Measurements from ENCODE around the gene SEPTIN10. TPM values are rescaled to one million over a fixed set of nuclear protein-coding genes. Genes with fewer than 3 reads are reported as not detected.

Gene SEPTIN10
- total and polyA plus RNA-seq, 2 of the 8 experiments (the other 6 are each of a cell fraction or from before 2014, with no cell fraction given), result 23.7 to 101 TPM

- Histone ChIP-seq H3K18ac (ENCODE audit: extremely low read depth, low read length) (no peak overlapping the region), H4K5ac (ENCODE audit: insufficient read length, low read depth, low read length) (no peak overlapping the region), H2BK120ac (replicated peaks; ENCODE audit: low read depth, low read length) (no peak overlapping the region), H3K23ac (ENCODE audit: insufficient read length) (no peak overlapping the region), H3K36me3 (ENCODE audit: control insufficient read depth in 2 of 4, insufficient read depth in 4 of 4, low read length in 3 of 4) (peaks cover 0 to 12% (median 2%) of the 10 kb centered on the region in 4 experiments; a peak in 2 of 8 replicates), H2BK12ac (ENCODE audit: low read depth, low read length) (no peak overlapping the region), H3K9ac (replicated peaks in 1 of 4; ENCODE audit: extremely low read depth in 1 of 4, low read depth in 3 of 4, low read length in 3 of 4) (no peak overlapping the region), H3K27ac (ENCODE audit: low read depth, low read length) (no peak overlapping the region), H3K4ac (replicated peaks; ENCODE audit: insufficient read length, low read depth, low read length) (no peak overlapping the region), H4K8ac (ENCODE audit: extremely low read depth, insufficient read depth, low read length) (no peak overlapping the region), H2BK5ac (ENCODE audit: low read depth, low read length) (no peak overlapping the region), H3K23me2 (ENCODE audit: low read depth, low read length) (no peaks in the 10 kb centered on the region; the same call in 1 of the 2 replicates), H3K4me3 (ENCODE audit: extremely low read depth in 1 of 4, insufficient read depth in 2 of 4, low read depth in 3 of 4, low read length in 4 of 4) (no peak overlapping the region), H2AFZ (ENCODE audit: low read length) (no peak overlapping the region), H4K20me1 (replicated peaks in 1 of 2; ENCODE audit: control insufficient read depth in 1 of 2, insufficient read depth in 2 of 2, low read length in 2 of 2) (peaks cover 0 to 2% of the 10 kb centered on the region in 2 experiments), H2AK5ac (ENCODE audit: low read depth, low read length) (no peak overlapping the region), H3K14ac (ENCODE audit: insufficient read length) (no peak overlapping the region), H3K9me3 (ENCODE audit: insufficient read depth in 2 of 2, low read depth in 1 of 2, low read length in 1 of 2) (no peaks in the 10 kb centered on the region), H4K91ac (replicated peaks; ENCODE audit: insufficient read length, low read length) (no peak overlapping the region), H3K56ac (replicated peaks; ENCODE audit: insufficient read length, low read depth, low read length) (no peak overlapping the region), H3K79me2 (ENCODE audit: control insufficient read depth in 1 of 2, insufficient read depth in 2 of 2, low read length in 2 of 2) (peaks cover 0 to 17% of the 10 kb centered on the region in 2 experiments; a peak in 2 of 4 replicates), H3K4me2 (ENCODE audit: insufficient read depth in 1 of 2, low read depth in 2 of 2, low read length in 2 of 2) (no peak overlapping the region), H3K4me1 (replicated peaks in 1 of 4; ENCODE audit: control insufficient read depth in 3 of 4, insufficient read depth in 4 of 4, low read length in 3 of 4) (no peaks in the 10 kb centered on the region), H3K79me1 (ENCODE audit: low read depth, low read length) (no peaks in the 10 kb centered on the region; the same call in 1 of the 2 replicates), H3K27me3 (replicated peaks in 1 of 4; ENCODE audit: control insufficient read depth in 3 of 4, extremely low read depth in 1 of 4, insufficient read depth in 3 of 4, low read length in 3 of 4) (no peaks in the 10 kb centered on the region), H2BK15ac (ENCODE audit: low read length) (no peak overlapping the region), H2BK20ac (ENCODE audit: low read length) (no peak overlapping the region)
- TF ChIP-seq RXRA (IDR thresholded peaks at IDR 0.05; ENCODE audit: insufficient read depth, low read depth, low read length), result no peak
- no peak for TF ChIP-seq SRF (IDR thresholded peaks at IDR 0.05; ENCODE audit: low read depth, low read length)
- TF ChIP-seq E2F6 (IDR thresholded peaks at IDR 0.05), result no peak
- TF ChIP-seq KDM5A (IDR thresholded peaks at IDR 0.05; ENCODE audit: low read length), result no peak
- TF ChIP-seq USF2 (IDR thresholded peaks at IDR 0.05; ENCODE audit: low read length), result no peak
- no peak for TF ChIP-seq TEAD4 (IDR thresholded peaks at IDR 0.05; ENCODE audit: low read depth, low read length)
- no peak for TF ChIP-seq RNF2 (IDR thresholded peaks at IDR 0.05; ENCODE audit: borderline replicate concordance, low read depth, low read length, missing control alignments, poor library complexity, severe bottlenecking)
- TF ChIP-seq JUND (IDR thresholded peaks at IDR 0.05; ENCODE audit: low read length), result no peak
- no peak for TF ChIP-seq POU5F1 (IDR thresholded peaks at IDR 0.05; ENCODE audit: low read depth, low read length)
- no peak for TF ChIP-seq SP1 (IDR thresholded peaks at IDR 0.05; ENCODE audit: low read depth, low read length)
- FAIRE-seq (no peak), DNase-seq (ENCODE audit: low read depth in 1 of 2, low spot score in 2 of 2) (no peak)
- ChIA-PET POLR2A (ENCODE audit: partially characterized antibody) (no interaction called here), CTCF (ENCODE audit: partially characterized antibody) (interaction anchor here (1.1 to 1.9 kb wide), 2 partner anchors 29 to 40 kb away, joined by 3 to 5 read pairs; no protein-coding TSS in a partner anchor)
Observed at GRCh38 chr2:109586687-109587086, 27.1 kb downstream of the SEPTIN10 start.

Measured in H1 (cell line).